Fibroblast of lung (primary cell): ENCODE data around the gene FLACC1. TPM values are rescaled to one million over a fixed set of nuclear protein-coding genes. Genes with fewer than 3 reads are reported as not detected.

Experiments used
- DNase-seq, 2 donors: peaks; one replicate each; pipeline versions ENCODE4 v3.0.0 to v3.0.0-alpha.2; 2010; ENCODE audit warnings: low read depth in 2 of 2
- H2AFZ ChIP-seq: 2 replicates; pipeline ENCODE4 v1.5.1; 2012; ENCODE audit warnings: low read length, control low read depth, inconsistent platforms
- H3K27ac ChIP-seq: 2 replicates; pipeline ENCODE4 v1.5.1; 2011; ENCODE audit warnings: low read length, control low read depth; ENCODE audit not compliant: insufficient read depth
- H3K27me3 ChIP-seq: 2 replicates; pipeline ENCODE4 v1.5.1; 2011; ENCODE audit warnings: mild to moderate bottlenecking, low read length; ENCODE audit not compliant: control insufficient read depth, insufficient read depth
- H3K36me3 ChIP-seq: 2 replicates; pipeline ENCODE4 v1.5.1; 2011; ENCODE audit warnings: low read length; ENCODE audit not compliant: control insufficient read depth, insufficient read depth
- H3K4me1 ChIP-seq: 2 replicates; pipeline ENCODE4 v1.5.1; 2011; ENCODE audit warnings: low read length; ENCODE audit not compliant: control insufficient read depth, insufficient read depth; ENCODE audit errors: extremely low read depth
- H3K4me2 ChIP-seq: 2 replicates; pipeline ENCODE4 v1.5.1; 2011; ENCODE audit warnings: low read length, control low read depth; ENCODE audit not compliant: insufficient read depth; ENCODE audit errors: extremely low read depth
- H3K4me3 ChIP-seq, 4 experiments: fragments of 200-600 bp in 1 of 4; sonication (generic) in 1 of 4; replicated peaks in 1 of 4; 2 replicates each; pipeline ENCODE4 v1.5.1; 2011 to 2016; ENCODE audit warnings: low read length in 4 of 4, low read depth in 3 of 4, mild to moderate bottlenecking in 3 of 4, control low read depth in 2 of 4, inconsistent platforms in 1 of 4, mixed read lengths in 1 of 4; ENCODE audit not compliant: insufficient read depth in 1 of 4; ENCODE audit errors: control extremely low read depth in 1 of 4
- H3K79me2 ChIP-seq: 2 replicates; pipeline ENCODE4 v1.5.1; 2012; ENCODE audit warnings: mild to moderate bottlenecking, low read length, inconsistent platforms; ENCODE audit not compliant: control insufficient read depth, insufficient read depth
- H3K9ac ChIP-seq: 2 replicates; pipeline ENCODE4 v1.5.1; 2011; ENCODE audit warnings: mild to moderate bottlenecking, low read length, control low read depth; ENCODE audit not compliant: insufficient read depth
- H3K9me3 ChIP-seq: 2 replicates; pipeline ENCODE4 v1.5.1; 2012; ENCODE audit warnings: low read depth, low read length; ENCODE audit not compliant: control insufficient read depth, insufficient read depth
- H4K20me1 ChIP-seq: 2 replicates; pipeline ENCODE4 v1.5.1; 2011; ENCODE audit warnings: low read length; ENCODE audit not compliant: control insufficient read depth, insufficient read depth; ENCODE audit errors: extremely low read depth
- CTCF ChIP-seq, 2 donors: IDR thresholded peaks in 1 of 2; conservative IDR thresholded peaks in 1 of 2; 1 replicate in 1 of 2; 2 replicates in 1 of 2; pipeline ENCODE4 v1.5.1; 2011 to 2012; ENCODE audit warnings: low read length in 2 of 2, control low read depth in 1 of 2, inconsistent platforms in 1 of 2, low read depth in 1 of 2, mild to moderate bottlenecking in 1 of 2
- EZH2 ChIP-seq: IDR thresholded peaks from 2 replicates; pipeline ENCODE4 v1.5.1; 2012; ENCODE audit warnings: low read length, control low read depth, mild to moderate bottlenecking; ENCODE audit errors: missing control alignments
- polyA plus RNA-seq, 2 donors: library from polyadenylated mRNA; depleted of rRNA in 1 of 2; stranded (reverse) in 1 of 2; unstranded in 1 of 2; fragments of >200 nt; gene quantifications; 2 replicates each; pipeline ENCODE4 v1.2.1, GENCODE V29; 2011 to 2012; ENCODE audit warnings: missing spikeins in 1 of 2
- total RNA-seq: library from RNA; depleted of rRNA; stranded (reverse); fragments of >200 nt; gene quantifications from 2 replicates; pipeline ENCODE4 v1.2.1, GENCODE V29; 2014

The FLACC1 gene
- total and polyA plus RNA-seq, 2 donors (not counting 1 experiment from before 2014, with no cell fraction given), result 0.56 to 1.3 TPM

- no peak overlapping the region for H3K4me2 ChIP-seq
- no peak overlapping the region for H2AFZ ChIP-seq
- no peaks in the 10 kb centered on the region for H3K27me3 ChIP-seq
- no peaks in the 10 kb centered on the region for H3K4me1 ChIP-seq
- no peaks in the 10 kb centered on the region for H3K79me2 ChIP-seq
- peaks cover 2% of the 10 kb centered on the region for H3K36me3 ChIP-seq
- no peak overlapping the region for H3K9ac ChIP-seq
- TF ChIP-seq CTCF (conservative IDR thresholded peaks at IDR 0.05 in 1 of 2, IDR thresholded peaks at IDR 0.05 in 1 of 2; ENCODE audit: low read depth in 1 of 2, low read length in 2 of 2), result no peak
- no peak for TF ChIP-seq EZH2
- H3K9me3 ChIP-seq, result no peaks in the 10 kb centered on the region
- H3K27ac ChIP-seq, result no peak overlapping the region
- no peak overlapping the region for H3K4me3 ChIP-seq
- DNase-seq, result no peak
- H4K20me1 ChIP-seq, result no peaks in the 10 kb centered on the region
These were observed 10.0 kb downstream of the FLACC1 start for GRCh38 chr2:201347138-201347537.

GRCh38 chr2:201345625-201346213 is 11.4 kb downstream of the FLACC1 start:
- H3K27me3 ChIP-seq, result no peaks in the 10 kb centered on the region
- H3K4me2 ChIP-seq, result no peak overlapping the region
- H2AFZ ChIP-seq, result no peak overlapping the region
- no peak overlapping the region for H3K27ac ChIP-seq
- TF ChIP-seq EZH2 (no peak), CTCF (conservative IDR thresholded peaks at IDR 0.05 in 1 of 2, IDR thresholded peaks at IDR 0.05 in 1 of 2; ENCODE audit: low read depth in 1 of 2, low read length in 2 of 2) (no peak)
- H3K9me3 ChIP-seq, result no peaks in the 10 kb centered on the region
- H3K4me1 ChIP-seq, result no peaks in the 10 kb centered on the region
- no peak overlapping the region for H3K4me3 ChIP-seq
- H3K79me2 ChIP-seq, result no peaks in the 10 kb centered on the region
- no peak overlapping the region for H3K9ac ChIP-seq
- H4K20me1 ChIP-seq, result no peaks in the 10 kb centered on the region
- peaks cover 2% of the 10 kb centered on the region for H3K36me3 ChIP-seq
- no peak for DNase-seq

GRCh38 chr2:201344663-201345366 is 12.3 kb downstream of the FLACC1 start:
- H3K4me3 ChIP-seq, result no peak overlapping the region
- H2AFZ ChIP-seq, result no peak overlapping the region
- H3K9me3 ChIP-seq, result no peaks in the 10 kb centered on the region
- no peak for DNase-seq
- TF ChIP-seq EZH2 (no peak), CTCF (conservative IDR thresholded peaks at IDR 0.05 in 1 of 2, IDR thresholded peaks at IDR 0.05 in 1 of 2; ENCODE audit: low read depth in 1 of 2, low read length in 2 of 2) (no peak)
- no peaks in the 10 kb centered on the region for H3K4me1 ChIP-seq
- no peak overlapping the region for H3K4me2 ChIP-seq
- no peak overlapping the region for H3K9ac ChIP-seq
- H3K27ac ChIP-seq, result no peak overlapping the region
- no peaks in the 10 kb centered on the region for H3K79me2 ChIP-seq
- no peaks in the 10 kb centered on the region for H4K20me1 ChIP-seq
- peaks cover 2% of the 10 kb centered on the region for H3K36me3 ChIP-seq
- H3K27me3 ChIP-seq, result no peaks in the 10 kb centered on the region
